ENCODE results near the gene CXorf58.

DNA sequence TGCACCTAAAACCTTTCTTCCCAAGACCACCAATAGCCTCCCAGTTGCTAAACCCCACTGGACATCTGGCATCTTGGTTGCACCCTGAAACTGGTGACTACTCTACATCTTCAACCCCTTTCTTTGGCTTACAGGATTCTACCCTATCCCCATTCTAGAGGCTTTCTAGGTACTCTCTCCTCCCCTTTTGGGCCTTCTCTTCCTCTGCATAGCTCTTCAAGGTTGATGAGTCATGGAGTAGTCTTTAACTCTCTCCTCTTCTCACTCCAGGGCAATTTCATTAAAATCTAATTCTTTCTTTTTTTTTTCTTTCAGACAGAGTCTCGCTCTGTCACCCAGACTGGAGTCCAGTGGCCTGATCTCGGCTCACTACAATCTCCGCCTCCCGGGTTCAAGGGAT lies 16.9 kb upstream of the CXorf58 start:
- TF ChIP-seq, protein P1, sequence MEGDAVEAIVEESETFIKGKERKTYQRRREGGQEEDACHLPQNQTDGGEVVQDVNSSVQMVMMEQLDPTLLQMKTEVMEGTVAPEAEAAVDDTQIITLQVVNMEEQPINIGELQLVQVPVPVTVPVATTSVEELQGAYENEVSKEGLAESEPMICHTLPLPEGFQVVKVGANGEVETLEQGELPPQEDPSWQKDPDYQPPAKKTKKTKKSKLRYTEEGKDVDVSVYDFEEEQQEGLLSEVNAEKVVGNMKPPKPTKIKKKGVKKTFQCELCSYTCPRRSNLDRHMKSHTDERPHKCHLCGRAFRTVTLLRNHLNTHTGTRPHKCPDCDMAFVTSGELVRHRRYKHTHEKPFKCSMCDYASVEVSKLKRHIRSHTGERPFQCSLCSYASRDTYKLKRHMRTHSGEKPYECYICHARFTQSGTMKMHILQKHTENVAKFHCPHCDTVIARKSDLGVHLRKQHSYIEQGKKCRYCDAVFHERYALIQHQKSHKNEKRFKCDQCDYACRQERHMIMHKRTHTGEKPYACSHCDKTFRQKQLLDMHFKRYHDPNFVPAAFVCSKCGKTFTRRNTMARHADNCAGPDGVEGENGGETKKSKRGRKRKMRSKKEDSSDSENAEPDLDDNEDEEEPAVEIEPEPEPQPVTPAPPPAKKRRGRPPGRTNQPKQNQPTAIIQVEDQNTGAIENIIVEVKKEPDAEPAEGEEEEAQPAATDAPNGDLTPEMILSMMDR (IDR thresholded peaks at IDR 0.05; ENCODE audit: low read depth, low read length, missing input control) = no peak
- TF ChIP-seq, protein P2, sequence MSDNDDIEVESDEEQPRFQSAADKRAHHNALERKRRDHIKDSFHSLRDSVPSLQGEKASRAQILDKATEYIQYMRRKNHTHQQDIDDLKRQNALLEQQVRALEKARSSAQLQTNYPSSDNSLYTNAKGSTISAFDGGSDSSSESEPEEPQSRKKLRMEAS (IDR thresholded peaks at IDR 0.05) = no peak
